MM.1S (cell line): ENCODE measurements around the gene CDK17.

ENCODE experiments used
- DNase-seq: peaks from one replicate; pipeline ENCODE4 v3.0.0-alpha.2; 2015
- H2AFZ ChIP-seq: fragments of 300-600 bp; sonication (generic); 2 replicates; pipeline ENCODE4 v1.6.0; 2016; ENCODE audit warnings: antibody characterized with exemption, low read length
- H3F3A ChIP-seq: fragments of 300-600 bp; sonication (generic); 2 replicates; pipeline ENCODE4 v1.6.1; 2016; ENCODE audit warnings: mild to moderate bottlenecking, antibody characterized with exemption, low read length, moderate library complexity, mixed read lengths; ENCODE audit not compliant: insufficient read depth
- H3K27ac ChIP-seq: fragments of 300-600 bp; sonication (generic); 2 replicates; pipeline ENCODE4 v1.5.1; 2016; ENCODE audit warnings: mild to moderate bottlenecking, low read length
- H3K27me3 ChIP-seq: fragments of 300-600 bp; sonication (generic); replicated peaks from 2 replicates; pipeline ENCODE4 v1.6.0; 2016; ENCODE audit warnings: low read length; ENCODE audit not compliant: insufficient read depth
- H3K36me3 ChIP-seq: fragments of 300-600 bp; sonication (generic); replicated peaks from 2 replicates; pipeline ENCODE4 v1.6.1; 2016; ENCODE audit warnings: mild to moderate bottlenecking, low read length, mixed read lengths; ENCODE audit not compliant: insufficient read depth
- H3K4me1 ChIP-seq: fragments of 300-600 bp; sonication (generic); 2 replicates; pipeline ENCODE4 v1.6.1; 2016; ENCODE audit warnings: low read length, mixed read lengths
- H3K4me2 ChIP-seq: fragments of 300-600 bp; sonication (generic); 2 replicates; pipeline ENCODE4 v1.6.0; 2016; ENCODE audit warnings: low read depth, low read length
- H3K4me3 ChIP-seq: fragments of 300-600 bp; sonication (generic); 2 replicates; pipeline ENCODE4 v1.5.1; 2016; ENCODE audit warnings: low read length, mixed read lengths
- H3K79me2 ChIP-seq: fragments of 300-600 bp; sonication (generic); 2 replicates; pipeline ENCODE4 v1.6.1; 2016; ENCODE audit warnings: mixed run types, low read length, mixed read lengths
- H3K9ac ChIP-seq: fragments of 300-600 bp; sonication (generic); 2 replicates; pipeline ENCODE4 v1.6.1; 2016; ENCODE audit warnings: low read length, mixed read lengths
- H3K9me2 ChIP-seq: fragments of 300-600 bp; sonication (generic); replicated peaks from 2 replicates; pipeline ENCODE4 v1.6.1; 2016; ENCODE audit warnings: mild to moderate bottlenecking, low read length, mixed read lengths; ENCODE audit not compliant: insufficient read depth
- H3K9me3 ChIP-seq: fragments of 300-600 bp; sonication (generic); replicated peaks from 2 replicates; pipeline ENCODE4 v1.6.1; 2016; ENCODE audit warnings: mild to moderate bottlenecking, low read length, mixed read lengths; ENCODE audit not compliant: insufficient read depth
- H4K20me1 ChIP-seq: fragments of 300-600 bp; sonication (generic); 2 replicates; pipeline ENCODE4 v1.6.1; 2016; ENCODE audit warnings: mild to moderate bottlenecking, low read length, moderate library complexity, mixed read lengths; ENCODE audit not compliant: insufficient read depth
- EZH2 ChIP-seq: fragments of 300-600 bp; sonication (generic); optimal IDR thresholded peaks from 2 replicates; pipeline ENCODE3; 2017; ENCODE audit warnings: low read depth, mild to moderate bottlenecking, antibody characterized with exemption, low read length, mixed read lengths
- EZH2phosphoT487 ChIP-seq: fragments of 300-600 bp; sonication (generic); IDR thresholded peaks from 2 replicates; pipeline ENCODE4 v1.6.1; 2018; ENCODE audit warnings: antibody characterized with exemption, low read length
- TF ChIP-seq, protein P1 (sequence below): fragments of 300-600 bp; sonication (generic); IDR thresholded peaks from 2 replicates; pipeline ENCODE4 v1.5.1; 2016; ENCODE audit warnings: antibody characterized with exemption, low read length, mixed read lengths

Gene CDK17

DNA sequence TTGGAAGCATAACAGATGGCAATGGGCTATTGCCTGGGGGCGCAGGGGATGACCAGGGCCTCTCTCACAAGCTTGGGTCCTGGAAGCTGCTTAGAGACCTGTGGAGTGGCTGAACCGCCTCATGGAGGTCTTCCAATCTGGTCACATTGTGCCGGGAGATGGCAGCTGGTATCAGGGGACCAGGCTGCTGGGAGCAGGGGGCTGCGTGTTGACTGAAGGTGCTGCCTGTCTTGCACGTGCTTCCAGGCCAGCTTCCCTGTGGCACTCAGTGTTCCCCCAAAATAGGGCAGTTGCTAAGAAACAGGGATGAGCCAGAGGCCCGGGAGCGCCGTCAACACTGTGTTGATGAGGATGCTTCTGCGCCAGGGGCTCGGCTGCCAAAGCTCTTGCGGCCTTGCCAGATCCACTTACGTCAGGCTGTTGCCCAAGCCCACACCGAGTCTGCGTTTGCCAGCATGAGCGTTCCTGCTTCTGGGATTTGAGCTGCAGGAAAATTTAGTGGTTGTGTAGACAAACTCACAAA is 166.2 kb downstream of the CDK17 start:
- DNase-seq: no peak
- Histone ChIP-seq H4K20me1 (peaks cover 13% of the 10 kb centered on the region), H3K79me2 (peaks cover 97% of the 10 kb centered on the region), H3K9me3 (no peaks in the 10 kb centered on the region), H3K4me3 (no peak overlapping the region), H3K4me2 (no peak overlapping the region), H3K36me3 (no peaks in the 10 kb centered on the region), H3F3A (no peaks in the 10 kb centered on the region), H3K27me3 (no peaks in the 10 kb centered on the region), H3K9ac (no peak overlapping the region), H2AFZ (no peak overlapping the region), H3K9me2 (no peaks in the 10 kb centered on the region), H3K27ac (no peak overlapping the region), H3K4me1 (no peaks in the 10 kb centered on the region)
- TF ChIP-seq, protein P1, sequence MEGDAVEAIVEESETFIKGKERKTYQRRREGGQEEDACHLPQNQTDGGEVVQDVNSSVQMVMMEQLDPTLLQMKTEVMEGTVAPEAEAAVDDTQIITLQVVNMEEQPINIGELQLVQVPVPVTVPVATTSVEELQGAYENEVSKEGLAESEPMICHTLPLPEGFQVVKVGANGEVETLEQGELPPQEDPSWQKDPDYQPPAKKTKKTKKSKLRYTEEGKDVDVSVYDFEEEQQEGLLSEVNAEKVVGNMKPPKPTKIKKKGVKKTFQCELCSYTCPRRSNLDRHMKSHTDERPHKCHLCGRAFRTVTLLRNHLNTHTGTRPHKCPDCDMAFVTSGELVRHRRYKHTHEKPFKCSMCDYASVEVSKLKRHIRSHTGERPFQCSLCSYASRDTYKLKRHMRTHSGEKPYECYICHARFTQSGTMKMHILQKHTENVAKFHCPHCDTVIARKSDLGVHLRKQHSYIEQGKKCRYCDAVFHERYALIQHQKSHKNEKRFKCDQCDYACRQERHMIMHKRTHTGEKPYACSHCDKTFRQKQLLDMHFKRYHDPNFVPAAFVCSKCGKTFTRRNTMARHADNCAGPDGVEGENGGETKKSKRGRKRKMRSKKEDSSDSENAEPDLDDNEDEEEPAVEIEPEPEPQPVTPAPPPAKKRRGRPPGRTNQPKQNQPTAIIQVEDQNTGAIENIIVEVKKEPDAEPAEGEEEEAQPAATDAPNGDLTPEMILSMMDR: no peak
- TF ChIP-seq EZH2: no peak
- TF ChIP-seq EZH2phosphoT487: no peak

DNA sequence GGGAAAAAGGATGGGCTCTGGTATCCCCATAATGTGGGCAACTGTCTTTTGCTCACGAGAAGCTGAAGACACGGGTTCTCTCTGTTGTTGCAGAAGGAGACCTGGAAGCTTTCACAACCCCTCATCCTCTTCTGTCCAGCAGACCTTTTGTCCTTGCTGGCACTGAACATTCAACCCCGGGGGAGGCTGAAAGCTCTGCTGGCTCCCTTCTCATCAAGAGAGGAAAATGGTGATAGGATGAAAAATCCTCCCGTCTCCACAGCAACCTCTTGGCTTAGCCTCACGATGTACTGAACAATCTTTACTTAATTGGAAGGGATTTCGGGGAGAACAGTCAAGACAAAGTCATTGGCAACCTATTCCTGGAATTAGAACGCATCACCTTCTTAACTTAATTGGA is 167.1 kb downstream of the CDK17 start:
- H3K4me3 ChIP-seq: no peak overlapping the region
- DNase-seq: no peak
- H3K9me2 ChIP-seq: no peaks in the 10 kb centered on the region
- no peaks in the 10 kb centered on the region for H3K9me3 ChIP-seq
- no peaks in the 10 kb centered on the region for H3K27me3 ChIP-seq
- no peaks in the 10 kb centered on the region for H3F3A ChIP-seq
- TF ChIP-seq EZH2: no peak
- TF ChIP-seq, protein P1: no peak
- no peak for TF ChIP-seq EZH2phosphoT487
- H3K36me3 ChIP-seq: peaks cover 2% of the 10 kb centered on the region; the same call in 1 of the 2 replicates
- H3K79me2 ChIP-seq: peaks cover 97% of the 10 kb centered on the region
- H3K4me2 ChIP-seq: no peak overlapping the region
- peaks cover 13% of the 10 kb centered on the region for H4K20me1 ChIP-seq
- H3K27ac ChIP-seq: no peak overlapping the region
- H2AFZ ChIP-seq: no peak overlapping the region
- no peak overlapping the region for H3K9ac ChIP-seq
- H3K4me1 ChIP-seq: no peaks in the 10 kb centered on the region

DNA sequence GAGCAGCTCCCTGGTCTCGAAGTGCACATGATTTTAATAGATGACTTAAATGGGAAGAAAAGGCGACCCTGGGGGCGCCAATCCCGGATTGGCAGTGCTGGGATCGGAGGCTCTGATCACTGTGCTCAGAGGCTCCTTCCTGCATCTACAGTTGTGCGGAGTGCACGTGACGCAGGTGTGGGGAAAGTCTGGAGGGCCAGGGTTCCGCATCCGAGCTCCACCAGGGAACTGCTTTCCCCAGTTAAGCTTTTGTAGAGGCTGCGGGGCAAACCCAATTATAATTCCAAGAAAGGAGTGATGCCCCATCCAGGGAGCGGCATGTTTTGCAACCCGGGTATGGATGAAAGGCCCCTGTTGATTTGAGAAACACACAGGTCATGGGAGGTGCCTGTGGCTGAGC is 169.6 kb downstream of the CDK17 start:
- no peaks in the 10 kb centered on the region for H3K27me3 ChIP-seq
- no peaks in the 10 kb centered on the region for H3F3A ChIP-seq
- H4K20me1 ChIP-seq: peaks cover 7% of the 10 kb centered on the region; the same call in 1 of the 2 replicates
- no peak overlapping the region for H2AFZ ChIP-seq
- no peaks in the 10 kb centered on the region for H3K9me3 ChIP-seq
- H3K9me2 ChIP-seq: no peaks in the 10 kb centered on the region
- no peak for DNase-seq
- H3K27ac ChIP-seq: no peak overlapping the region
- no peaks in the 10 kb centered on the region for H3K4me1 ChIP-seq
- no peak overlapping the region for H3K9ac ChIP-seq
- H3K36me3 ChIP-seq: peaks cover 2% of the 10 kb centered on the region; the same call in 1 of the 2 replicates
- TF ChIP-seq EZH2 (no peak), EZH2phosphoT487 (no peak)
- TF ChIP-seq, protein P1: no peak
- no peak overlapping the region for H3K4me2 ChIP-seq
- H3K4me3 ChIP-seq: no peak overlapping the region
- peaks cover 96% of the 10 kb centered on the region for H3K79me2 ChIP-seq
